BJ (cell line): ENCODE measurements around the gene MUS81. TPM values are rescaled to one million over a fixed set of nuclear protein-coding genes. Genes with fewer than 3 reads are reported as not detected.
"Not testable (repeated sequence)": the region's sequence is repeated elsewhere in the genome, so short reads cannot be mapped to it uniquely, and the experiment has no call there.

Source experiments
- CTCF ChIA-PET: fragments of 350-600 bp; formaldehyde crosslinking; extraction: SDS; loops from one replicate; lab custom pipeline; 2021; ENCODE audit warnings: antibody characterized with exemption, inconsistent platforms; lab: Yijun Ruan, JAX
- POLR2A ChIA-PET: fragments of 300-600 bp; sonication (Branson Sonifier 250); formaldehyde crosslinking; extraction: SDS; loops from one replicate; lab custom pipeline; 2021; ENCODE audit warnings: antibody characterized with exemption; lab: Charles Lee
- DNase-seq: peaks from one replicate; pipeline ENCODE4 v3.0.0-alpha.2; 2011; ENCODE audit warnings: low read depth
- H3K27me3 ChIP-seq: 2 replicates; pipeline ENCODE4 v1.6.0; 2011; ENCODE audit warnings: low read length; ENCODE audit not compliant: control insufficient read depth, insufficient read depth
- H3K36me3 ChIP-seq: 2 replicates; pipeline ENCODE4 v1.5.1; 2011; ENCODE audit warnings: low read length; ENCODE audit not compliant: control insufficient read depth, insufficient read depth
- H3K4me3 ChIP-seq: 2 replicates; pipeline ENCODE4 v1.5.1; 2011; ENCODE audit warnings: low read depth, mild to moderate bottlenecking, control low read depth, low read length
- CTCF ChIP-seq: IDR thresholded peaks from 2 replicates; pipeline ENCODE4 v1.5.1; 2011; ENCODE audit warnings: low read depth, mild to moderate bottlenecking, control low read depth, inconsistent platforms, low read length, moderate library complexity; ENCODE audit not compliant: insufficient read depth
- polyA plus RNA-seq: library from polyadenylated mRNA; depleted of rRNA; stranded (reverse); fragments of >200 nt; gene quantifications from 2 replicates; pipeline ENCODE4 v1.2.3, GENCODE V29; 2011

Gene MUS81
- polyA plus RNA-seq, 1 experiment: 63.8 TPM

GRCh38 chr11:65822776-65823528 is 37.3 kb upstream of the MUS81 start:
- H3K36me3 ChIP-seq: no peaks in the 10 kb centered on the region
- TF ChIP-seq CTCF: no peak
- H3K4me3 ChIP-seq: no peak overlapping the region
- H3K27me3 ChIP-seq: no peaks in the 10 kb centered on the region
- ChIA-PET CTCF (interaction anchor here (0.6 to 1.5 kb wide), 5 partner anchors 9 to 117 kb away, joined by 3 to 11 read pairs (median 3); partner anchors contain the start of gene KAT5), POLR2A (no interaction called here)
- DNase-seq: no peak

- ChIA-PET CTCF (interaction anchor here (0.5 to 4.2 kb wide), 8 partner anchors 8 to 161 kb away, joined by 3 to 21 read pairs (median 4); partner anchors contain the start of gene MUS81), POLR2A (no interaction called here)
- no peak for DNase-seq
- TF ChIP-seq CTCF: no peak
- Histone ChIP-seq H3K4me3 (no peak overlapping the region), H3K27me3 (peaks cover 11% of the 10 kb centered on the region), H3K36me3 (no peaks in the 10 kb centered on the region)
These were observed 33.1 kb upstream of the MUS81 start for GRCh38 chr11:65826984-65827735.

GRCh38 chr11:65829459-65829858 is 30.8 kb upstream of the MUS81 start:
- TF ChIP-seq CTCF: no peak
- no peak for DNase-seq
- Histone ChIP-seq H3K27me3 (peaks cover 18% of the 10 kb centered on the region), H3K36me3 (no peaks in the 10 kb centered on the region), H3K4me3 (no peak overlapping the region)
- POLR2A ChIA-PET: no interaction called here
- CTCF ChIA-PET: interaction anchor here (0.5 to 4.2 kb wide), 3 partner anchors 10 to 83 kb away, joined by 4 to 21 read pairs (median 4); no protein-coding TSS in a partner anchor

- not testable (repeated sequence) for DNase-seq, H3K4me3 ChIP-seq, H3K36me3 ChIP-seq
- POLR2A ChIA-PET: interaction anchor here (0.6 to 1.0 kb wide), 3 partner anchors 20 to 169 kb away, joined by 3 to 4 read pairs (median 3); partner anchors contain the start of gene RELA
- peaks cover 18% of the 10 kb centered on the region for H3K27me3 ChIP-seq
- CTCF ChIA-PET: interaction anchor here (0.9 to 3.5 kb wide), 7 partner anchors 8 to 127 kb away, joined by 3 to 24 read pairs (median 5); partner anchors contain the start of genes KAT5 and MUS81
These were observed 28.0 kb upstream of the MUS81 start for GRCh38 chr11:65832231-65832630.

- POLR2A ChIA-PET: interaction anchor here (0.5 kb wide), 1 partner anchor 169 kb away, joined by 4 read pairs; the partner anchor contains the start of genes BANF1 and EIF1AD
- DNase-seq: peak; percentile 27
- TF ChIP-seq CTCF: no peak
These were observed 26.8 kb upstream of the MUS81 start, which contains the start of gene SNX32 for GRCh38 chr11:65833297-65834030. SNX32 (plus strand) TSS chr11:65833963; CDS start chr11:65834066, 103 bp downstream.

More at GRCh38 chr11:65833297-65834030, 26.8 kb upstream of the MUS81 start, which contains the start of gene SNX32:
- peak within 1 kb of the TSS; percentile 60 for H3K4me3 ChIP-seq
- peaks cover 16% of the 10 kb centered on the region for H3K27me3 ChIP-seq
- CTCF ChIA-PET: interaction anchor here (1.0 to 3.5 kb wide), 7 partner anchors 10 to 124 kb away, joined by 3 to 24 read pairs (median 5); partner anchors contain the start of genes KAT5 and MUS81
- H3K36me3 ChIP-seq: no peaks in the 10 kb centered on the region
